K562 (cell line): ENCODE measurements around the gene DCUN1D1. TPM values are rescaled to one million over a fixed set of nuclear protein-coding genes. Genes with fewer than 3 reads are reported as not detected.

ENCODE experiments used
- ATAC-seq: fragments of 200-7000 bp; cut with Tn5 transposase; 3 replicates; pipeline ENCODE4 v1.9.1; 2020; ENCODE audit warnings: moderate library complexity
- BruUV-seq: library from RNA; stranded (reverse); fragments of 400-500 nt; replicated peaks from 2 replicates; lab custom pipeline; 2021; lab: Mats Ljungman, UMichigan
- CTCF ChIA-PET: fragments of 300-600 bp; formaldehyde crosslinking; extraction: SDS; loops from one replicate; lab custom pipeline; 2021; ENCODE audit warnings: low intra/inter-chr PET ratio; lab: Yijun Ruan, JAX
- POLR2A ChIA-PET: fragments of 300-600, 350-650 bp; sonication (Branson Sonifier 250); formaldehyde crosslinking; extraction: SDS; loops from one replicate; lab custom pipeline; 2021; ENCODE audit warnings: antibody characterized with exemption, inconsistent platforms; lab: Yijun Ruan, JAX
- DNase-seq, 4 experiments: peaks; one replicate each; pipeline versions ENCODE4 v3.0.0 to v3.0.0-alpha.2; 2011 to 2018; ENCODE audit warnings: low spot score in 3 of 4, mixed read lengths in 3 of 4; ENCODE audit errors: extremely low read depth in 1 of 4
- FAIRE-seq: peaks from 2 replicates; lab custom pipeline; 2011; peaks lifted over from hg19 to GRCh38; lab: Jason Lieb, UNC
- H2AFZ ChIP-seq: 2 replicates; pipeline ENCODE4 v1.6.0; 2011; ENCODE audit warnings: low read depth, low read length, control low read depth, inconsistent platforms
- H3K27ac ChIP-seq: fragments of 200-600 bp; 3 replicates; pipeline ENCODE4 v1.8.0; 2011; ENCODE audit warnings: low read depth, mild to moderate bottlenecking, control low read depth, inconsistent platforms, low read length, moderate library complexity, mixed read lengths; ENCODE audit errors: extremely low read depth
- H3K27me3 ChIP-seq, 2 experiments: fragments of 300-600 bp in 1 of 2; 2 replicates in 1 of 2; 3 replicates in 1 of 2; pipeline versions ENCODE4 v1.6.0 to v1.8.0; 2011; ENCODE audit warnings: inconsistent platforms in 2 of 2, low read length in 2 of 2, mild to moderate bottlenecking in 1 of 2, mixed read lengths in 1 of 2, moderate library complexity in 1 of 2; ENCODE audit not compliant: control insufficient read depth in 2 of 2, insufficient read depth in 2 of 2
- H3K36me3 ChIP-seq: fragments of 300-600 bp; 3 replicates; pipeline ENCODE4 v1.8.0; 2011; ENCODE audit warnings: mild to moderate bottlenecking, low read length, inconsistent platforms; ENCODE audit not compliant: control insufficient read depth, insufficient read depth
- H3K4me1 ChIP-seq, 2 experiments: fragments of 200-600 bp in 1 of 2; replicated peaks in 1 of 2; 2 replicates in 1 of 2; 3 replicates in 1 of 2; pipeline versions ENCODE4 v1.5.1 to v1.8.0; 2011; ENCODE audit warnings: inconsistent platforms in 2 of 2, low read length in 2 of 2, mild to moderate bottlenecking in 1 of 2, mixed read lengths in 1 of 2, moderate library complexity in 1 of 2; ENCODE audit not compliant: control insufficient read depth in 2 of 2, insufficient read depth in 2 of 2
- H3K4me2 ChIP-seq: 2 replicates; pipeline ENCODE4 v1.6.1; 2011; ENCODE audit warnings: low read length, control low read depth, inconsistent platforms, mixed read lengths; ENCODE audit not compliant: insufficient read depth
- H3K4me3 ChIP-seq: fragments of 200-600 bp; sonication (generic), shearing (Covaris generic); 2 replicates; pipeline ENCODE4 v1.5.1; 2016; ENCODE audit warnings: control low read depth, inconsistent platforms
- H3K79me2 ChIP-seq: fragments of 200-600 bp; 3 replicates; pipeline ENCODE4 v1.8.0; 2011; ENCODE audit warnings: low read length, inconsistent platforms; ENCODE audit not compliant: control insufficient read depth, insufficient read depth
- H3K9ac ChIP-seq, 2 experiments: 2 replicates each; pipeline versions ENCODE4 v1.6.0 to v1.6.1; 2011; ENCODE audit warnings: low read depth in 2 of 2, low read length in 2 of 2, control low read depth in 1 of 2, inconsistent platforms in 1 of 2, mild to moderate bottlenecking in 1 of 2, mixed read lengths in 1 of 2; ENCODE audit not compliant: insufficient read depth in 1 of 2
- H3K9me1 ChIP-seq: one replicate; pipeline ENCODE4 v1.6.0; 2011; ENCODE audit warnings: inconsistent platforms, mild to moderate bottlenecking, low read length, moderate library complexity; ENCODE audit not compliant: control insufficient read depth, insufficient read depth
- H3K9me3 ChIP-seq: replicated peaks from 2 replicates; pipeline ENCODE4 v1.5.1; 2011; ENCODE audit warnings: low read depth, low read length, inconsistent platforms; ENCODE audit not compliant: control insufficient read depth, insufficient read depth
- H4K20me1 ChIP-seq: replicated peaks from 2 replicates; pipeline ENCODE4 v1.6.1; 2011; ENCODE audit warnings: low read length, inconsistent platforms, mixed read lengths; ENCODE audit not compliant: control insufficient read depth, insufficient read depth
- ATF7 ChIP-seq: fragments of 450-650 bp; IDR thresholded peaks from 2 replicates; pipeline ENCODE4 v1.7.1; 2014; ENCODE audit warnings: mild to moderate bottlenecking, moderate library complexity
- NFIX ChIP-seq: fragments of 250-450 bp; sonication (Bioruptor Pico); IDR thresholded peaks from 2 replicates; pipeline ENCODE4 v1.4.0; 2020; ENCODE audit warnings: low read depth, mild to moderate bottlenecking, moderate library complexity
- SMARCB1 ChIP-seq: IDR thresholded peaks from 2 replicates; pipeline ENCODE4 v1.6.1; 2011; ENCODE audit warnings: improper control_type of control experiment, low read depth; ENCODE audit not compliant: insufficient read length
- ZFX ChIP-seq: sonication (generic); formaldehyde crosslinking; IDR thresholded peaks from 2 replicates; pipeline ENCODE4 v1.8.0; 2022; ENCODE audit warnings: mild to moderate bottlenecking, missing genetic modification reagents, moderate library complexity
- ZNF282 ChIP-seq: sonication (generic); formaldehyde crosslinking; IDR thresholded peaks from 2 replicates; pipeline ENCODE4 v1.8.1; 2023; ENCODE audit warnings: missing genetic modification reagents
- WGBS: fragments of 100-300 bp; shearing (Covaris generic); methylation state at CpG from one replicate; pipeline ENCODE4 v1.1.6; 2016; ENCODE audit warnings: low coverage, mixed read lengths; ENCODE audit not compliant: insufficient coverage; ENCODE audit errors: missing lambda C conversion rate; 5-methylcytosine and 5-hydroxymethylcytosine counted together
- in situ Hi-C: fragments of 300-500 bp; cut with MboI; formaldehyde crosslinking; loops from 4 replicates; pipeline ENCODE4 v1.15.0; 2018; ENCODE audit warnings: inconsistent platforms, mixed read lengths
- intact Hi-C: fragments of 100-400 bp; cut with micrococcal nuclease; formaldehyde crosslinking; loops from 2 replicates; pipeline ENCODE4 v1.14.2; 2022
- polyA plus RNA-seq, 8 experiments: library from polyadenylated mRNA; depleted of rRNA in 4 of 8; stranded (reverse) in 5 of 8; unstranded in 3 of 8; fragments of >200 nt; fragmentation: Nextera tagmentation in 2 of 8; fragmentation: Illumina TruSeq in 1 of 8; extraction: Ambion mirVana in 2 of 8; extraction: Trizol in 1 of 8; gene quantifications; 2 replicates each; pipeline versions ENCODE4 v1.2.1 to v1.2.3, GENCODE V29; 2011 to 2014; ENCODE audit warnings: inconsistent platforms in 1 of 8, missing spikeins in 1 of 8
- total RNA-seq, 7 experiments: library from RNA; depleted of rRNA in 6 of 7; stranded (reverse); fragments of >200 nt in 6 of 7; fragmentation: Illumina TruSeq in 2 of 7; extraction: Trizol in 2 of 7; gene quantifications; 2 replicates each; pipeline versions ENCODE4 v1.2.1 to v1.2.3, GENCODE V29; 2011 to 2021; ENCODE audit warnings: low replicate concordance in 1 of 7
- TF ChIP-seq, protein P1 (sequence below): fragments of 250-450 bp; sonication (Bioruptor Pico); IDR thresholded peaks from 2 replicates; pipeline ENCODE4 v1.9.0; 2021; ENCODE audit warnings: mild to moderate bottlenecking, inconsistent platforms
- TF ChIP-seq, protein P2 (sequence below): fragments of 450-650 bp; IDR thresholded peaks from 2 replicates; pipeline ENCODE4 v1.6.1; 2016; ENCODE audit warnings: antibody characterized with exemption

DCUN1D1 gene
- total and polyA plus RNA-seq, 9 of the 15 experiments (the other 6 are each of a cell fraction or from before 2014, with no cell fraction given): 11.4 to 46.8 (median 28.2) TPM

DNA sequence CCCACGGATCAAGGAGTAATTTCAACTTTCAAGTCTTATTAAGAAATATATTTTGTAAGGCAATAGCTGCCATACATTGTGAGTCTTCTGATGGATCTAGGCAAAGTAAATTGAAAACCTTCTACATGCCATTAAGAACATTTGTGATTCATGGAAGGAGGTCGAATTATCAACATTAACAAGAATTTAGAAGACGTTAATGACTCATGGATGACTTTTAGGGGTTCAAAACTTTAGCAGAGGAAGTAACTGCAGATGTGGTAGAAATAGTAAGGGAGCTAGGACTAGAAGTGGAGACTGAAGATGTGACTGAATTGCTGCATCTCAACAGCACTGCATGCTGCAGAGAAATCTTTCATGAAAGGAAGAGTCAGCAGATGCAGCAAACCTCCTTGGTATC, 48.1 kb upstream of the DCUN1D1 start:
- Histone ChIP-seq H3K9ac (no peak overlapping the region), H3K9me1 (no peaks in the 10 kb centered on the region), H3K36me3 (peaks cover 28% of the 10 kb centered on the region), H3K27ac (no peak overlapping the region), H4K20me1 (no peaks in the 10 kb centered on the region), H3K9me3 (0 out of 2 replicates have a peak, but pooled peaks cover 2% of the 10 kb centered on the region), H3K4me1 (no peaks in the 10 kb centered on the region), H3K79me2 (no peaks in the 10 kb centered on the region), H2AFZ (no peak overlapping the region), H3K4me2 (no peak overlapping the region), H3K27me3 (no peaks in the 10 kb centered on the region), H3K4me3 (no peak overlapping the region)
- no peak for FAIRE-seq
- no peak for ATAC-seq
- BruUV-seq: no TSS peak
- intact Hi-C loops: no loop called here
- in situ Hi-C loops: no loop called here
- WGBS: 68% methylated on average over 3 of the region's 3 CpGs
- DNase-seq: no peak
- POLR2A ChIA-PET: no interaction called here
- TF ChIP-seq, protein P1, sequence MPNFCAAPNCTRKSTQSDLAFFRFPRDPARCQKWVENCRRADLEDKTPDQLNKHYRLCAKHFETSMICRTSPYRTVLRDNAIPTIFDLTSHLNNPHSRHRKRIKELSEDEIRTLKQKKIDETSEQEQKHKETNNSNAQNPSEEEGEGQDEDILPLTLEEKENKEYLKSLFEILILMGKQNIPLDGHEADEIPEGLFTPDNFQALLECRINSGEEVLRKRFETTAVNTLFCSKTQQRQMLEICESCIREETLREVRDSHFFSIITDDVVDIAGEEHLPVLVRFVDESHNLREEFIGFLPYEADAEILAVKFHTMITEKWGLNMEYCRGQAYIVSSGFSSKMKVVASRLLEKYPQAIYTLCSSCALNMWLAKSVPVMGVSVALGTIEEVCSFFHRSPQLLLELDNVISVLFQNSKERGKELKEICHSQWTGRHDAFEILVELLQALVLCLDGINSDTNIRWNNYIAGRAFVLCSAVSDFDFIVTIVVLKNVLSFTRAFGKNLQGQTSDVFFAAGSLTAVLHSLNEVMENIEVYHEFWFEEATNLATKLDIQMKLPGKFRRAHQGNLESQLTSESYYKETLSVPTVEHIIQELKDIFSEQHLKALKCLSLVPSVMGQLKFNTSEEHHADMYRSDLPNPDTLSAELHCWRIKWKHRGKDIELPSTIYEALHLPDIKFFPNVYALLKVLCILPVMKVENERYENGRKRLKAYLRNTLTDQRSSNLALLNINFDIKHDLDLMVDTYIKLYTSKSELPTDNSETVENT (CRISPR knock-in tag): no peak
- TF ChIP-seq ZFX (CRISPR knock-in tag): no peak
- TF ChIP-seq SMARCB1: no peak
- TF ChIP-seq ATF7: no peak
- no peak for TF ChIP-seq NFIX
- TF ChIP-seq, protein P2, sequence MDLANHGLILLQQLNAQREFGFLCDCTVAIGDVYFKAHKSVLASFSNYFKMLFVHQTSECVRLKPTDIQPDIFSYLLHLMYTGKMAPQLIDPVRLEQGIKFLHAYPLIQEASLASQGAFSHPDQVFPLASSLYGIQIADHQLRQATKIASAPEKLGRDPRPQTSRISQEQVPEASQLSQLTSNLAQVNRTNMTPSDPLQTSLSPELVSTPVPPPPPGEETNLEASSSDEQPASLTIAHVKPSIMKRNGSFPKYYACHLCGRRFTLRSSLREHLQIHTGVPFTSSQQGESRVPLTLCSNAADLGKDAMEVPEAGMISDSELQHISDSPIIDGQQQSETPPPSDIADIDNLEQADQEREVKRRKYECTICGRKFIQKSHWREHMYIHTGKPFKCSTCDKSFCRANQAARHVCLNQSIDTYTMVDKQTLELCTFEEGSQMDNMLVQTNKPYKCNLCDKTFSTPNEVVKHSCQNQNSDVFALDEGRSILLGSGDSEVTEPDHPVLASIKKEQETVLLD: no peak
- TF ChIP-seq ZNF282 (CRISPR knock-in tag): no peak
- CTCF ChIA-PET: no interaction called here
